ENCODE data around the gene ATF1. TPM values are rescaled to one million over a fixed set of nuclear protein-coding genes. Genes with fewer than 3 reads are reported as not detected.

Gene ATF1
- total RNA-seq, 1 donor from 2014 or later, result 16.2 TPM

GRCh38 chr12:50723865-50724264, 40.0 kb upstream of the ATF1 start:
- H3K4me1 Mint-ChIP-seq (ENCODE audit: unreplicated experiment), result no peaks in the 10 kb centered on the region
- H3K27me3 Mint-ChIP-seq (ENCODE audit: unreplicated experiment), result peaks cover 2% of the 10 kb centered on the region
- H3K9me3 Mint-ChIP-seq (ENCODE audit: unreplicated experiment), result no peaks in the 10 kb centered on the region
- no peak overlapping the region for H3K27ac Mint-ChIP-seq (ENCODE audit: unreplicated experiment)
- no peak for DNase-seq (ENCODE audit: low spot score)
- TF ChIP-seq CTCF (IDR thresholded peaks at IDR 0.05; ENCODE audit: unreplicated experiment), result no peak
- peaks cover 40% of the 10 kb centered on the region for H3K36me3 Mint-ChIP-seq (ENCODE audit: low read depth, unreplicated experiment)
- H3K4me3 Mint-ChIP-seq (ENCODE audit: unreplicated experiment), result no peak overlapping the region

- no peak overlapping the region for H3K27ac Mint-ChIP-seq (ENCODE audit: unreplicated experiment)
- H3K9me3 Mint-ChIP-seq (ENCODE audit: unreplicated experiment), result no peaks in the 10 kb centered on the region
- no peak for DNase-seq (ENCODE audit: low spot score)
- peaks cover 46% of the 10 kb centered on the region for H3K36me3 Mint-ChIP-seq (ENCODE audit: low read depth, unreplicated experiment)
- no peak for TF ChIP-seq CTCF (IDR thresholded peaks at IDR 0.05; ENCODE audit: unreplicated experiment)
- no peak overlapping the region for H3K4me3 Mint-ChIP-seq (ENCODE audit: unreplicated experiment)
- no peaks in the 10 kb centered on the region for H3K27me3 Mint-ChIP-seq (ENCODE audit: unreplicated experiment)
- H3K4me1 Mint-ChIP-seq (ENCODE audit: unreplicated experiment), result peaks cover 3% of the 10 kb centered on the region
Measured at GRCh38 chr12:50725011-50725942, 38.6 kb upstream of the ATF1 start.

GRCh38 chr12:50727466-50727865, 36.4 kb upstream of the ATF1 start:
- Mint-ChIP-seq H3K27ac (ENCODE audit: unreplicated experiment) (no peak overlapping the region), H3K4me3 (ENCODE audit: unreplicated experiment) (no peak overlapping the region), H3K27me3 (ENCODE audit: unreplicated experiment) (no peaks in the 10 kb centered on the region), H3K36me3 (ENCODE audit: low read depth, unreplicated experiment) (peaks cover 54% of the 10 kb centered on the region), H3K9me3 (ENCODE audit: unreplicated experiment) (no peaks in the 10 kb centered on the region), H3K4me1 (ENCODE audit: unreplicated experiment) (peaks cover 3% of the 10 kb centered on the region)
- no peak for TF ChIP-seq CTCF (IDR thresholded peaks at IDR 0.05; ENCODE audit: unreplicated experiment)
- no peak for DNase-seq (ENCODE audit: low spot score)

- H3K4me3 Mint-ChIP-seq (ENCODE audit: unreplicated experiment), result peak overlapping the region; percentile 45
- DNase-seq (ENCODE audit: low spot score), result no peak
- no peaks in the 10 kb centered on the region for H3K27me3 Mint-ChIP-seq (ENCODE audit: unreplicated experiment)
- no peak for TF ChIP-seq CTCF (IDR thresholded peaks at IDR 0.05; ENCODE audit: unreplicated experiment)
- H3K9me3 Mint-ChIP-seq (ENCODE audit: unreplicated experiment), result no peaks in the 10 kb centered on the region
- peaks cover 3% of the 10 kb centered on the region for H3K4me1 Mint-ChIP-seq (ENCODE audit: unreplicated experiment)
- no peak overlapping the region for H3K27ac Mint-ChIP-seq (ENCODE audit: unreplicated experiment)
- H3K36me3 Mint-ChIP-seq (ENCODE audit: low read depth, unreplicated experiment), result peaks cover 57% of the 10 kb centered on the region
Measured at GRCh38 chr12:50728417-50728816, 35.5 kb upstream of the ATF1 start.

GRCh38 chr12:50728841-50729240, 35.1 kb upstream of the ATF1 start:
- no peak for TF ChIP-seq CTCF (IDR thresholded peaks at IDR 0.05; ENCODE audit: unreplicated experiment)
- peak overlapping the region; percentile 45 for H3K4me3 Mint-ChIP-seq (ENCODE audit: unreplicated experiment)
- H3K27me3 Mint-ChIP-seq (ENCODE audit: unreplicated experiment), result no peaks in the 10 kb centered on the region
- peaks cover 54% of the 10 kb centered on the region for H3K36me3 Mint-ChIP-seq (ENCODE audit: low read depth, unreplicated experiment)
- DNase-seq (ENCODE audit: low spot score), result no peak
- no peaks in the 10 kb centered on the region for H3K9me3 Mint-ChIP-seq (ENCODE audit: unreplicated experiment)
- peaks cover 3% of the 10 kb centered on the region for H3K4me1 Mint-ChIP-seq (ENCODE audit: unreplicated experiment)
- no peak overlapping the region for H3K27ac Mint-ChIP-seq (ENCODE audit: unreplicated experiment)

Measured in endothelial cell (in vitro differentiated cells).